DND-41 (cell line): ENCODE results near the gene PTPRE.

Experiments used
- ATAC-seq: fragments of 200-7000 bp; cut with Tn5 transposase; 3 replicates; pipeline ENCODE4 v1.9.1; 2021; ENCODE audit warnings: low read depth; ENCODE audit not compliant: insufficient read depth
- DNase-seq: peaks from one replicate; pipeline ENCODE4 v3.0.0-alpha.2; 2020
- H2AFZ ChIP-seq: 2 replicates; pipeline ENCODE4 v1.6.0; 2012; ENCODE audit warnings: low read depth, low read length
- H3K27ac ChIP-seq: 2 replicates; pipeline ENCODE4 v1.5.1; 2012; ENCODE audit warnings: low read length, inconsistent platforms
- H3K27me3 ChIP-seq: fragments of 200-600 bp; sonication (generic); 2 replicates; pipeline ENCODE4 v1.6.0; 2012; ENCODE audit warnings: low read length, mild to moderate bottlenecking, inconsistent platforms; ENCODE audit not compliant: insufficient read depth, poor library complexity
- H3K36me3 ChIP-seq: 2 replicates; pipeline ENCODE4 v1.5.1; 2012; ENCODE audit warnings: low read length, inconsistent platforms; ENCODE audit not compliant: insufficient read depth
- H3K4me1 ChIP-seq: 2 replicates; pipeline ENCODE4 v1.5.1; 2012; ENCODE audit warnings: mild to moderate bottlenecking, low read length; ENCODE audit not compliant: insufficient read depth
- H3K4me2 ChIP-seq: 2 replicates; pipeline ENCODE4 v1.6.0; 2012; ENCODE audit warnings: mild to moderate bottlenecking, moderate library complexity, low read length, inconsistent platforms; ENCODE audit not compliant: insufficient read depth
- H3K4me3 ChIP-seq, 2 experiments: fragments of 200-600 bp in 1 of 2; shearing (Covaris generic) in 1 of 2; 2 replicates each; pipeline ENCODE4 v1.5.1; 2012 to 2016; ENCODE audit warnings: inconsistent platforms in 2 of 2, low read length in 2 of 2, mild to moderate bottlenecking in 2 of 2, low read depth in 1 of 2, moderate library complexity in 1 of 2
- H3K79me2 ChIP-seq: 2 replicates; pipeline ENCODE4 v1.6.0; 2012; ENCODE audit warnings: low read length, inconsistent platforms; ENCODE audit not compliant: insufficient read depth
- H3K9ac ChIP-seq: 2 replicates; pipeline ENCODE4 v1.6.0; 2012; ENCODE audit warnings: low read depth, mild to moderate bottlenecking, inconsistent platforms, low read length, moderate library complexity
- H3K9me3 ChIP-seq: 2 replicates; pipeline ENCODE4 v1.5.1; 2012; ENCODE audit warnings: low read length, moderate library complexity, mild to moderate bottlenecking, inconsistent platforms; ENCODE audit not compliant: insufficient read depth, severe bottlenecking
- H4K20me1 ChIP-seq: 2 replicates; pipeline ENCODE4 v1.6.0; 2012; ENCODE audit warnings: low read length; ENCODE audit not compliant: insufficient read depth
- EZH2 ChIP-seq: IDR thresholded peaks from 3 replicates; pipeline ENCODE4 v1.6.1; 2012; ENCODE audit warnings: borderline replicate concordance, low read depth, mild to moderate bottlenecking, moderate library complexity, low read length, inconsistent platforms; ENCODE audit not compliant: severe bottlenecking
- TF ChIP-seq, protein P1 (sequence below): IDR thresholded peaks from 2 replicates; pipeline ENCODE4 v1.5.1; 2012; ENCODE audit warnings: borderline replicate concordance, low read length, moderate library complexity, mild to moderate bottlenecking; ENCODE audit not compliant: poor library complexity, severe bottlenecking; ENCODE audit errors: extremely low read depth

Gene PTPRE

GRCh38 chr10:128049226-128050120 is 142.6 kb downstream of the PTPRE start:
- no peaks in the 10 kb centered on the region for H3K9me3 ChIP-seq
- H3K27ac ChIP-seq, result peak overlapping the region; percentile 87; the same call in 1 of the 2 replicates
- ATAC-seq (no peak), DNase-seq (no peak)
- H3K36me3 ChIP-seq, result peaks cover 18% of the 10 kb centered on the region
- H4K20me1 ChIP-seq, result no peaks in the 10 kb centered on the region
- H2AFZ ChIP-seq, result no peak overlapping the region
- H3K9ac ChIP-seq, result no peak overlapping the region
- H3K79me2 ChIP-seq, result peaks cover 19% of the 10 kb centered on the region
- H3K4me1 ChIP-seq, result peaks cover 44% of the 10 kb centered on the region
- H3K4me3 ChIP-seq, result peak overlapping the region in 1 of 2 experiments; percentile 15; a peak in 2 of 4 replicates
- no peak for TF ChIP-seq EZH2
- TF ChIP-seq, protein P1, sequence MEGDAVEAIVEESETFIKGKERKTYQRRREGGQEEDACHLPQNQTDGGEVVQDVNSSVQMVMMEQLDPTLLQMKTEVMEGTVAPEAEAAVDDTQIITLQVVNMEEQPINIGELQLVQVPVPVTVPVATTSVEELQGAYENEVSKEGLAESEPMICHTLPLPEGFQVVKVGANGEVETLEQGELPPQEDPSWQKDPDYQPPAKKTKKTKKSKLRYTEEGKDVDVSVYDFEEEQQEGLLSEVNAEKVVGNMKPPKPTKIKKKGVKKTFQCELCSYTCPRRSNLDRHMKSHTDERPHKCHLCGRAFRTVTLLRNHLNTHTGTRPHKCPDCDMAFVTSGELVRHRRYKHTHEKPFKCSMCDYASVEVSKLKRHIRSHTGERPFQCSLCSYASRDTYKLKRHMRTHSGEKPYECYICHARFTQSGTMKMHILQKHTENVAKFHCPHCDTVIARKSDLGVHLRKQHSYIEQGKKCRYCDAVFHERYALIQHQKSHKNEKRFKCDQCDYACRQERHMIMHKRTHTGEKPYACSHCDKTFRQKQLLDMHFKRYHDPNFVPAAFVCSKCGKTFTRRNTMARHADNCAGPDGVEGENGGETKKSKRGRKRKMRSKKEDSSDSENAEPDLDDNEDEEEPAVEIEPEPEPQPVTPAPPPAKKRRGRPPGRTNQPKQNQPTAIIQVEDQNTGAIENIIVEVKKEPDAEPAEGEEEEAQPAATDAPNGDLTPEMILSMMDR, result no peak
- no peaks in the 10 kb centered on the region for H3K27me3 ChIP-seq
- H3K4me2 ChIP-seq, result peak overlapping the region; percentile 94

DNA sequence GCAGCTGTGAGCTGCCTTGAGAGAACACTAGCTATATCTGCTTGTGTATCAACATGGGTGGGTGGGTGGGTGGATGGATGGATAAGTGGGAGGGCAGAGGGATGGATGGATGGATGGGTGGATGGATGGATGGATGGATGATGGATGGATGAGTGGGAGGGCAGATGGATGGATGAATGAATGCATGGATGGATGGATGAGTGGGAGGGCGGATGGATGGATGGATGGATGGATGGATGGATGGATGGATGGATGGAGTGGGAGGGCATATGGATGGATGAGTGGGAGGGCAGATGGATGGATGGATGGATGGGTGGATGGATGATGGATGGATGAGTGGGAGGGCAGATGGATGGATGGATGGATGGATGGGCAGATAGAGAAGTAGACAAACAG is 143.2 kb downstream of the PTPRE start:
- no peak for DNase-seq
- Histone ChIP-seq H3K4me2 (no peak overlapping the region), H4K20me1 (no peaks in the 10 kb centered on the region), H3K9ac (no peak overlapping the region), H3K27me3 (no peaks in the 10 kb centered on the region), H3K4me3 (no peak overlapping the region), H3K27ac (no peak overlapping the region), H3K9me3 (no peaks in the 10 kb centered on the region), H2AFZ (no peak overlapping the region), H3K36me3 (peaks cover 24% of the 10 kb centered on the region), H3K79me2 (peaks cover 19% of the 10 kb centered on the region), H3K4me1 (peaks cover 44% of the 10 kb centered on the region)
- no peak for ATAC-seq
- TF ChIP-seq EZH2, result no peak
- TF ChIP-seq, protein P1, result no peak

DNA sequence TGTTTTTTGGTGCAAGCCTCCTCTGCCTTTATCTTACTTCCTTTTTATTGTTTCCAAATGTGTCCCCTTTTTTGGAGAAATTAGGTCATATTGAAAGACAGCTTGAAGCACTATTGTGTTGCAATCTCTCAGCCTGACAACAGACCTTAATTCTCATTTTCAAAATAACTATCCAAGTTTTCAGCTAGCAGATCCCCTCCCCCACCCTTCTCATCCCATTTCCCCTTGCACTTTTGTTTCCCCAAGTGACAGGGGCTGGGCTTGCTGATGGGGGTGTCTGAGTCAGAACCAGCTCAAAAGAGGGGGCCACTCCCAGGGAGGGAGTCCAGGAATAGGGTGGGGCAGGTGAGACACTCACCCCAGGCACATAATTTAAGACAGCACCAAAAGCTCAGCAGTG is 144.0 kb downstream of the PTPRE start:
- Histone ChIP-seq H3K27me3 (no peaks in the 10 kb centered on the region), H2AFZ (no peak overlapping the region), H3K4me2 (no peak overlapping the region), H3K9ac (no peak overlapping the region), H3K4me1 (peaks cover 44% of the 10 kb centered on the region), H3K79me2 (peaks cover 19% of the 10 kb centered on the region), H3K27ac (no peak overlapping the region), H3K36me3 (peaks cover 32% of the 10 kb centered on the region), H3K9me3 (no peaks in the 10 kb centered on the region), H3K4me3 (no peak overlapping the region), H4K20me1 (no peaks in the 10 kb centered on the region)
- DNase-seq, result no peak
- no peak for ATAC-seq
- no peak for TF ChIP-seq EZH2
- TF ChIP-seq, protein P1, result no peak
